Common myeloid progenitor, CD34-positive (primary cell): Measurements from ENCODE around the gene CUX1.
"Not testable (repeated sequence)": the region's sequence is repeated elsewhere in the genome, so short reads cannot be mapped to it uniquely, and the experiment has no call there.

ENCODE experiments used
- CTCF ChIA-PET: fragments of 350-600 bp; sonication (Branson Sonifier 250); formaldehyde crosslinking; loops from one replicate; lab custom pipeline; 2021; ENCODE audit warnings: antibody characterized with exemption; lab: Charles Lee
- POLR2A ChIA-PET: fragments of 350-600 bp; sonication (Branson Sonifier 250); formaldehyde crosslinking; loops from one replicate; lab custom pipeline; 2021; ENCODE audit warnings: antibody characterized with exemption; lab: Charles Lee
- DNase-seq, 3 donors: peaks; one replicate each; pipeline versions ENCODE4 v3.0.0 to v3.0.0-alpha.2; 2013
- H3K27ac ChIP-seq, 2 experiments: 1 replicate in 1 of 2; 2 replicates in 1 of 2; pipeline ENCODE4 v1.7.0; 2013; ENCODE audit warnings: inconsistent platforms in 2 of 2, low read length in 2 of 2, mild to moderate bottlenecking in 2 of 2, low read depth in 1 of 2, moderate library complexity in 1 of 2; ENCODE audit not compliant: severe bottlenecking in 2 of 2, insufficient read depth in 1 of 2, poor library complexity in 1 of 2
- H3K27me3 ChIP-seq, 5 experiments: replicated peaks in 2 of 5; 1 replicate in 3 of 5; 2 replicates in 2 of 5; pipeline versions ENCODE4 v1.6.1 to v1.7.0; 2013; ENCODE audit warnings: low read length in 4 of 5, mild to moderate bottlenecking in 2 of 5, moderate library complexity in 2 of 5, inconsistent platforms in 1 of 5; ENCODE audit not compliant: insufficient read depth in 5 of 5, control insufficient read depth in 4 of 5
- H3K36me3 ChIP-seq, 4 experiments: 1 replicate in 2 of 4; 2 replicates in 2 of 4; pipeline versions ENCODE4 v1.6.1 to v1.7.0; 2013; ENCODE audit warnings: low read length in 3 of 4, control low read depth in 1 of 4, mild to moderate bottlenecking in 1 of 4; ENCODE audit not compliant: control insufficient read depth in 4 of 4, insufficient read depth in 4 of 4
- H3K4me1 ChIP-seq, 4 experiments: 1 replicate in 3 of 4; 2 replicates in 1 of 4; pipeline versions ENCODE4 v1.6.1 to v1.7.1; 2013; ENCODE audit warnings: low read length in 3 of 4, mild to moderate bottlenecking in 3 of 4, control low read depth in 1 of 4, inconsistent platforms in 1 of 4, moderate library complexity in 1 of 4; ENCODE audit not compliant: control insufficient read depth in 4 of 4, insufficient read depth in 4 of 4; ENCODE audit errors: control extremely low read depth in 1 of 4
- H3K4me3 ChIP-seq, 7 experiments: 1 replicate in 4 of 7; 2 replicates in 3 of 7; pipeline versions ENCODE4 v1.5.1 to v1.7.0; 2013; ENCODE audit warnings: mild to moderate bottlenecking in 7 of 7, low read length in 6 of 7, moderate library complexity in 6 of 7, inconsistent platforms in 2 of 7, low read depth in 2 of 7, control low read depth in 1 of 7; ENCODE audit not compliant: insufficient read depth in 4 of 7, control insufficient read depth in 1 of 7; ENCODE audit errors: extremely low read depth in 1 of 7
- H3K9me3 ChIP-seq, 5 experiments: 1 replicate in 4 of 5; 2 replicates in 1 of 5; pipeline versions ENCODE4 v1.6.1 to v1.7.1; 2013; ENCODE audit warnings: low read length in 4 of 5, mild to moderate bottlenecking in 2 of 5, inconsistent platforms in 1 of 5, low read depth in 1 of 5, moderate library complexity in 1 of 5; ENCODE audit not compliant: control insufficient read depth in 4 of 5, insufficient read depth in 2 of 5; ENCODE audit errors: control extremely low read depth in 1 of 5
- WGBS: methylation state at CpG from one replicate; pipeline ENCODE4 v1.1.5; 2013; ENCODE audit not compliant: insufficient coverage; 5-methylcytosine and 5-hydroxymethylcytosine counted together

Gene CUX1

DNA sequence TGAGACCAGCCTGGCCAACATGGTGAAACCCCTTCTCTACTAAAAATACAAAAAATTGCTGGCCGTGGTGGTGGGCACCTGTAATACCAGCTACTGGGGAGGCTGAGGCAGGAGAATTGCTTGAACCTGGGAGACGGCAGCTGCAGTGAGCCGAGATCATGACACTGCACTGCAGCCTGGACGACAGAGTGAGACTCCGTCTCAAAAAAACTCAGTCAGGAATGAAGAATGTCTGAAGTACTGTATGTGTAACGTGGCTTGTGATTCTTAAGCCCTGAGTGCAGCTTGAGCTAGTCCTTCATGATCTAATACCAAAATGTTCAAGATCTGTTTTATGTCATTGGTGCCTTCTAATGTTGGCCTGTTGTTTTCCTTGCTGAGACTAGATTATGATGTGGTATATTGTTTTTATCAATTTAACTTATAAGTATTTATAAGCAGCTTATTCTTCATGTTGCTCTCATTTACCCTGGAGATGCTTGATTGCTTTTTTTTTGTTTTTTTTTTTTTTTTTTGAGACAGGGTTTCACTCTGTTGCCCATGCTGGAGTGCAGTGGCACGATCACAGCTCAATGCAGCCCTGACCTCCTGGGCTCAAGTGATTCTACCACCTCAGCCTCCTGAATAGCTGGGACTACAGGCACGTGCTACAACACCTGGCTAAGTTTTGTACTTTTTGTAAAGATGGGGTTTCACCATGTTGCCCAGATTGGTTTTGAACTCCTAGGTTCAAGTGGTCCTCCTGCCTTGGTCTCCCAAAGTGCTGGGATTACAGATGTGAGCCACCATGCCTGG is 513.4 kb downstream of the CUX1 start:
- DNase-seq, CTCF ChIA-PET: not testable (repeated sequence)

More for the DNA sequence above, 513.4 kb downstream of the CUX1 start:
- H3K9me3 ChIP-seq, H3K4me3 ChIP-seq, H3K36me3 ChIP-seq, H3K27me3 ChIP-seq, H3K4me1 ChIP-seq, H3K27ac ChIP-seq: not testable (repeated sequence)
- WGBS = 100% methylated on average over 5 of the region's 8 CpGs
- POLR2A ChIA-PET = interaction anchor here (0.6 kb wide), 2 partner anchors 47 to 1910 kb away, joined by 3 to 6 read pairs; no protein-coding TSS in a partner anchor
